ENCODE data around the gene SLC5A11.

DNA sequence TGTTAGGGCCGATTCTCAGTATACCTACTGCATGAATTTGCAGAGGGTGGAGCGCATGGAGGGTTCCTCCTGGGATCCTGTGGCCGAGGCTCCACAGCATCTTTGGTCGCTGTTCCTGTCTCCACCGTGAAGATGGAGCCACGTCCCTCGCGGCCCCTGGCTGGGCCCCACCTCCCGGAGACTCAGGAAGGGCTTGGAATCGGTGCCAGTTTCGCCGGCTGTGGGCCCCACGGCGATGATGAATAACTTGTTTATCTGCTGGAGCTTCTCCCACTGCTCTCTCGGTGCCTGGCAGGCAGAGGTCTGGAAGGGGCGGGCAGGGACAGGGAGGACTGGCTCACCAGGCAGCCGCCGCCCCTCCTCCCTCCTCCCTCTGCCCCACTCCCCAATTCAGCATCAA is 8.1 kb downstream of the SLC5A11 start:
- no peak for TF ChIP-seq LEF1 (IDR thresholded peaks at IDR 0.05; ENCODE audit: borderline replicate concordance)
- TF ChIP-seq, protein P1, sequence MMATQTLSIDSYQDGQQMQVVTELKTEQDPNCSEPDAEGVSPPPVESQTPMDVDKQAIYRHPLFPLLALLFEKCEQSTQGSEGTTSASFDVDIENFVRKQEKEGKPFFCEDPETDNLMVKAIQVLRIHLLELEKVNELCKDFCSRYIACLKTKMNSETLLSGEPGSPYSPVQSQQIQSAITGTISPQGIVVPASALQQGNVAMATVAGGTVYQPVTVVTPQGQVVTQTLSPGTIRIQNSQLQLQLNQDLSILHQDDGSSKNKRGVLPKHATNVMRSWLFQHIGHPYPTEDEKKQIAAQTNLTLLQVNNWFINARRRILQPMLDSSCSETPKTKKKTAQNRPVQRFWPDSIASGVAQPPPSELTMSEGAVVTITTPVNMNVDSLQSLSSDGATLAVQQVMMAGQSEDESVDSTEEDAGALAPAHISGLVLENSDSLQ (IDR thresholded peaks at IDR 0.05), result no peak
- no peak for TF ChIP-seq FOXK2 (IDR thresholded peaks at IDR 0.05)
- TF ChIP-seq SP1 (IDR thresholded peaks at IDR 0.05), result no peak
- no peak for TF ChIP-seq SUZ12 (IDR thresholded peaks at IDR 0.05)
- no peak for TF ChIP-seq CTBP1 (IDR thresholded peaks at IDR 0.05; ENCODE audit: borderline replicate concordance)
- TF ChIP-seq ARNT (IDR thresholded peaks at IDR 0.05), result no peak
- no peak for TF ChIP-seq TARDBP (IDR thresholded peaks at IDR 0.05)
- TF ChIP-seq ZNF384 (IDR thresholded peaks at IDR 0.05), result no peak
- no peak for TF ChIP-seq FOXM1 (IDR thresholded peaks at IDR 0.05; ENCODE audit: borderline replicate concordance)
- no peak for TF ChIP-seq NFRKB (IDR thresholded peaks at IDR 0.05)
